ENCODE data around the gene HNRNPK.

Gene HNRNPK

DNA sequence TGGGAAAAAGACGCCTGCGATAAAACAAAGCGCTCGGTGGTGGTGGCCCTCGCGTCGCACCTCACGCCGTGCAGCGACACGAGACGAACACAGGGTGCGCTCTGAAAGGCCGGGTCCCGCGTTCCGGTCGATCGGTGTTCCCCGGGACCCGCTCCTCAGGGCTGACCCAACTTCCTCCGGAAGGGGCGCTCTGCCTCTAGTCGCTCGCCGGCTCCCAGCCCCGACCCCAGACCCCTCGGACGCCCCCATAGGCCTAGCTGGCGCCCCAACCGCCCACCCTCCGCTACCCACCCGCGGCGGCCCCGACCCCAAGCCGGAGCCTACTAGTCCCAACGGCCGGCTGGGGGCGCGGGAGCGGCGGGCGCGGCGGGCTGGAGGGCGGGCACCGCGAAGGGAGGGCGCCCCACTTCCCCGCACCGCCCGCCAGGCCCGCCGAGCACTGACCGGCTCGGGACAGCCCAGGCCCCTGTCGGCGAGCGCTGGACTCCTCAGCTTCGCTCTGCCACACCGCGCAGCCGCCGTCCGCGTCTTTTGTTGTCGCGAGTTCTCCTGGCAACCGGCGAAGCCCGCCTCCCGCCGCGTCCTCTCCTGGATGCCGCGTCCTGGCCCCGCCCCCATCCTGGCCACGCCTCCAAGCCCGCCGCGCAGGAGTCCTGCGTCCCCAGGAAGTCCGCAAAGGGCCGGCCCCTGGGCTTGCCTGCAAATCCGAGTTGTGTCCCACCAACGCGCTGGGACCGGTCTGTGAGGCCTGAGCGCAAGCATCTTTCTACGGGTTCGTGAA, 58.9 kb downstream of the HNRNPK start, which contains the start of gene KIF27:
KIF27 (minus strand) TSS at position 506 of the 781 bp plus-strand sequence. CDS start 5,841 bp downstream, outside the sequence.
- peaks cover 3% of the 10 kb centered on the region for H3K36me3 ChIP-seq
- TF ChIP-seq, protein P1, sequence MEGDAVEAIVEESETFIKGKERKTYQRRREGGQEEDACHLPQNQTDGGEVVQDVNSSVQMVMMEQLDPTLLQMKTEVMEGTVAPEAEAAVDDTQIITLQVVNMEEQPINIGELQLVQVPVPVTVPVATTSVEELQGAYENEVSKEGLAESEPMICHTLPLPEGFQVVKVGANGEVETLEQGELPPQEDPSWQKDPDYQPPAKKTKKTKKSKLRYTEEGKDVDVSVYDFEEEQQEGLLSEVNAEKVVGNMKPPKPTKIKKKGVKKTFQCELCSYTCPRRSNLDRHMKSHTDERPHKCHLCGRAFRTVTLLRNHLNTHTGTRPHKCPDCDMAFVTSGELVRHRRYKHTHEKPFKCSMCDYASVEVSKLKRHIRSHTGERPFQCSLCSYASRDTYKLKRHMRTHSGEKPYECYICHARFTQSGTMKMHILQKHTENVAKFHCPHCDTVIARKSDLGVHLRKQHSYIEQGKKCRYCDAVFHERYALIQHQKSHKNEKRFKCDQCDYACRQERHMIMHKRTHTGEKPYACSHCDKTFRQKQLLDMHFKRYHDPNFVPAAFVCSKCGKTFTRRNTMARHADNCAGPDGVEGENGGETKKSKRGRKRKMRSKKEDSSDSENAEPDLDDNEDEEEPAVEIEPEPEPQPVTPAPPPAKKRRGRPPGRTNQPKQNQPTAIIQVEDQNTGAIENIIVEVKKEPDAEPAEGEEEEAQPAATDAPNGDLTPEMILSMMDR (IDR thresholded peaks at IDR 0.05) = peak; percentile 94
- peak within 1 kb of the TSS; percentile 98 for H3K27ac ChIP-seq

DNA sequence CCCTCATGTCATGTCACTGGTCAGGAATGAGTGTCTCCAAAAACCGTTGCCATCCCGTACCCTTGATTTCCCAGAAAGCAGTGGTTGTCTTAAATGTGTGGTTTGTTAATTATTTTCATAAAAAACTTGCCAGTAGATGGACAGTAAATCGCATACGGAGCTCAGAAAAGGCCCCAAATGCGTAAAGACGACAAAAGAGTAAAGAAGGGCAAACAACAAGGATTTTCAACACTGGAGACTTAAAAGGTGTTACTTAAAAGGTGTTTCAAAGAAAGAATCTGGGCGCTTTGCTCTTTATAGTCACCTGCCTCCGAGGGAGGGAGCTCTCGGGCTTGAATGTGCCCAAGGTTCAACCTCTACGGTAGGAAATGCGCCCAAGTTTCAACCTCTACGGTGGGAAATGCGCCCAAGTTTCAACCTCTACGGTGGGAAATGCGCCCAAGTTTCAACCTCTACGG, 59.5 kb downstream of the HNRNPK start:
- H3K4me3 ChIP-seq (ENCODE audit: low read depth in 1 of 2, low read length in 1 of 2) = peak overlapping the region; percentile 83 to 94
- TF ChIP-seq, protein P1 (IDR thresholded peaks at IDR 0.05) = no peak
- H3K27me3 ChIP-seq = no peaks in the 10 kb centered on the region
- peaks cover 3% of the 10 kb centered on the region for H3K36me3 ChIP-seq
- no peaks in the 10 kb centered on the region for H3K9me3 ChIP-seq
- H3K4me1 ChIP-seq (ENCODE audit: control insufficient read depth in 1 of 2, insufficient read depth in 1 of 2, low read depth in 1 of 2, low read length in 1 of 2) = peaks cover 15 to 16% of the 10 kb centered on the region in 2 experiments
- H3K27ac ChIP-seq = peak overlapping the region; percentile 98

More for the DNA sequence above, 58.9 kb downstream of the HNRNPK start, which contains the start of gene KIF27:
- peaks cover 15 to 16% of the 10 kb centered on the region in 2 experiments for H3K4me1 ChIP-seq (ENCODE audit: control insufficient read depth in 1 of 2, insufficient read depth in 1 of 2, low read depth in 1 of 2, low read length in 1 of 2)
- H3K9me3 ChIP-seq = no peaks in the 10 kb centered on the region
- H3K27me3 ChIP-seq = no peaks in the 10 kb centered on the region
- peak within 1 kb of the TSS; percentile 83 to 94 for H3K4me3 ChIP-seq (ENCODE audit: low read depth in 1 of 2, low read length in 1 of 2)

DNA sequence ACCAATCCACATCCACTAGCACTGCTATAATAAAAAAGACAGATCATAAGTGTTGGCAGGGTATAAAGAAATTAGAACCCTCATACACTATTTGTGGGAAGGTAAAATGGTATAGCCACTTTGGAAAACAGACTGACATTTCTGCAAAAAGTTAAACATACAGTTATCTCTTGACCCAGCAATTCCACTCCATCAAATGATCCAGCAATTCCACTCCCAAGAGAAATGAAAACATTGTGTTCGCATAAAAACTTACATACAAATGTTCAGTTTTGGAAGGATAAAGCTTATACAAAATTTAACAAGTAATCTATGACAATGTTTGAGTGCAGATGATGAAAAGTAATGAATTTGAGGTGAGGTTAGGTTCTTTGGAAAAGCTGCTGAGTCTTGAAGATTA, 60.9 kb downstream of the HNRNPK start:
- no peaks in the 10 kb centered on the region for H3K9me3 ChIP-seq
- H3K27me3 ChIP-seq = no peaks in the 10 kb centered on the region
- TF ChIP-seq, protein P1 (IDR thresholded peaks at IDR 0.05) = no peak
- no peak overlapping the region for H3K4me3 ChIP-seq (ENCODE audit: low read depth in 1 of 2, low read length in 1 of 2)
- no peak overlapping the region for H3K27ac ChIP-seq
- peaks cover 15 to 16% of the 10 kb centered on the region in 2 experiments for H3K4me1 ChIP-seq (ENCODE audit: control insufficient read depth in 1 of 2, insufficient read depth in 1 of 2, low read depth in 1 of 2, low read length in 1 of 2)
- H3K36me3 ChIP-seq = peaks cover 3% of the 10 kb centered on the region

Measured in neutrophil (primary cell).